ENCODE measurements around the gene IQGAP3.

IQGAP3 gene

DNA sequence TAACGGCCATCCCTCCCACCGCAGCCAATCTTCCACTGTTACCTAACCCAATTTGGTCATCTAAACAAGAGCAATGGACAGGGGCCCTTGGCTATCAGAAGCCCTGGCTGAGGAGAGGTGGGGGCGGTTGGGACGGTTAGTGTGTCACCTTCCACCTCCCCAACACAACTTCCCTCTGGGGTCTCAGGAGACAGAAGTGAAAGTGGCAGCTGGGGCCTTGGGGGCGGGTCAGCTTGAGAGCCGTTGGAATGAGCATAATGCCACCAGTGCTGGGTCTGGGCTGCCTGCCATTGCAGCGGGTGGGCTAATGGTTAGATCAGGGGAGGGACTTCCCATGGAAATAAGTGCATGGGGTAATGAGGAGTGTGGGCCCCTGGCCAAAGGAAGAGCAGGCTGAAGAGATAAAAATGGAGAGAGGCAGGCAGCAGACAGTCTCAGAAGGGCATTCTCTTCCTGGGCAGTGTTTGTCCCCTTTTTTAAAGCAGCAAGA is 79.7 kb downstream of the IQGAP3 start:
- no peak for DNase-seq

DNA sequence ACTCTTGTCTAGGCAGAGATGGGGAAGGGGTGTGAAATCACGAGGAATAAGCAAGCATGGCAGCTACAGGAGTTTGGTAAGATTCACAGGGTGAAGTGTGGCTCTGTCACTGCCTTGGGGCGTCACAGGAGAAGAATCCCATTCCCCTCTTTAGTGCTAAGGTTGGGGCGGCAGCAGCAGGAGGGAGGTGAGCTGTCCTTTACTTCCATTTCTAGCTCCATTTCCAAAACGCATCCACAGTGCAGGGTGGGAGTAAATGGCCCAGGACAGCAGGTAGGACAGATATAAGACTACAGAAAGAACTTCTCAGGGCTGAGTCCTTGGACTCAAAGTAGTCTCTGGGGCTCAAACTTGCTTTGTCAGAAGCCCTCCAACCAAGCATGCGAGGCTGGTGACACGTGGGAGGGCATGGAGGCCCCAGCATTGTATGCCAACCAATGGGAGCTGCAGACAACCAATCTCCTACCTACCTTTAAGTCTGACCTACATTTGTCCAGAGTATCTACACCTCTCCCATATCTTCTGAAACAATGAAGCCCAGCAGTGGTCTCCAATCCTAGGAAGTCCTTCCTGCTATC is 80.3 kb downstream of the IQGAP3 start:
- no peak for DNase-seq

DNA sequence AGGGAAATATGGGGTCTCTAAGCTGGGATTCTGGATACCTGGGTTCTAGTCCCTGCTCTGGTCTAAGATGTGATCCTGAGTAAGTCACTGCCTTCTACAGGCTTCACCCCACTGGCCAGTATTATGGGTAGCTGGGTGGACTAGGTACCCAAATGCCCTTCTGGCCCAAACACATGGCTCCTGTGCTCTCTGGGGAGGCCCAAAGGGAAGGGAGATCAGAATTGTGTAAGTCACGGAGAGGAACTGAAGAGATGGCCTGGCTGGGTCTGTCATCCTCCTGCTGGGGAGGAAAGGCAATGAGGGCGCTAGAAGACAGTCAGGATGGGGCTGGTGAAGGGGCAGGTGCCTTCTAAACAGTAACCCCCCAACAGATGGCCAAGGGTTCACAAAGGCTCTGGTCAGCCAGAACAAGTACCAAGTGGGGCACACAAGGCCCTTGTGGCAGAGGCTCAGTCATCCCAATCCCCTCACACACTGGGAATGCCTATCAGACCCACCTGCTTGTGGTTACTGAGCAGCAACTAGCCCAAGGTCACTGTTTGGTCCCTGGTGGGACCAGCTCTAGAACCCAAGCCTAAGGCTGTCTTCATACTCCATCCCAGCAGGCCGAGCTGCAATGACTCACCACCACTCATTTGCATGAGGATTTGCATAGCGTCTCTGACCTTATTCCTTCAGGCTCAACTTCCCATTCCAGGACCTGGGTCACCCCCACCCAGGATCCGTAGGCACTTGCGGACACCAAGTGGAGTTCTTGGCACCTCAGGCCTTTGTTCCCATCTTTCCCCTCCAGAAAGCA is 81.0 kb downstream of the IQGAP3 start:
- no peak for DNase-seq

DNA sequence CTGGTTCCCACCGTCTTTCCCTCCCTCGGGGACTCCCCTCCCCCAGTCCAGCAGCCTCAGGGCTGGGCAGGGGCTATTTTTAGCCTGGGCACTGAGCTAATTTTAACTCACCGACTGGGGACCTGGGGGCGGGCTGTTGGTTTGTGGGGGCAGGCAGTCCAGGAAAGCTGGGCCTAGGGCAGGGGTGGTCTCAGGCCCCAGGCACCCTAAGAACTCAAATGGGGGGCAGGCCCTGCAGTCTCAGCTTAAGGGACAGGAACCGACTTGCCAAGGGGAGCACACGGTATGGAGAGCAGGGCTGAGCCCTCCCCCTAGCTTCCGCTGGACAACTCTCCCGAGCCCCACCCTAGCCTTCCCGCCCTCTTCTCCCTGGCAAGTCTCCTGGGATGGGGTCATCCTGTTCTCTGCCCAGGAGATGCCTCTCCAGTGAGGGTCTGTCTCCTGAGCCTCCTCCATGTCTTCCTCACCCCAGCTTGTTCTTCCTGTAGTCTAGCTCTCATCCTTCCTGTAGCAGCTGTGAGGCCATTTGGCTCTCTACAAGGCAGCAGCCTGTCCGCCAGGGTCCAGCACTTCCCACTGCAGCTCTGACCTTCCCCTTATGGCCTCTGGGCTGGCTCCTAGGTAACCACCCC is 81.8 kb downstream of the IQGAP3 start:
- DNase-seq: no peak

DNA sequence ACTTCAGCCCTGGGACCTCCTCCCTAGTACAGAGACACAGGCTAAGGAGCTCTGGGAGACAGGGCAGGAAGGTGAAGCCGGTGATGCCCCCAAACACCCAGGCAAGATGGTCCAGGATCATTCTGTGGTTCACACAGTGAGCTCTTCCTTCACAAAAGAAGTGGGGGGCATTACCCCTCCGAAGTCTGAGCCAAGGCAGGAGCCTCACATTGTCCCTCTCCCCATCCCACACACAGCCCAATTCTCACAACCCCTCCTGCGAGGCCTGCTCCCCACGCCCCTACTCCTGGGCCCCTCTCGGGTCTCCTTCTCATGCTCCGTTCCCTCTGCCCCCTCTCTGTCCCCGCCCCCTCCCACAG is 82.5 kb downstream of the IQGAP3 start:
- DNase-seq: no peak

DNA sequence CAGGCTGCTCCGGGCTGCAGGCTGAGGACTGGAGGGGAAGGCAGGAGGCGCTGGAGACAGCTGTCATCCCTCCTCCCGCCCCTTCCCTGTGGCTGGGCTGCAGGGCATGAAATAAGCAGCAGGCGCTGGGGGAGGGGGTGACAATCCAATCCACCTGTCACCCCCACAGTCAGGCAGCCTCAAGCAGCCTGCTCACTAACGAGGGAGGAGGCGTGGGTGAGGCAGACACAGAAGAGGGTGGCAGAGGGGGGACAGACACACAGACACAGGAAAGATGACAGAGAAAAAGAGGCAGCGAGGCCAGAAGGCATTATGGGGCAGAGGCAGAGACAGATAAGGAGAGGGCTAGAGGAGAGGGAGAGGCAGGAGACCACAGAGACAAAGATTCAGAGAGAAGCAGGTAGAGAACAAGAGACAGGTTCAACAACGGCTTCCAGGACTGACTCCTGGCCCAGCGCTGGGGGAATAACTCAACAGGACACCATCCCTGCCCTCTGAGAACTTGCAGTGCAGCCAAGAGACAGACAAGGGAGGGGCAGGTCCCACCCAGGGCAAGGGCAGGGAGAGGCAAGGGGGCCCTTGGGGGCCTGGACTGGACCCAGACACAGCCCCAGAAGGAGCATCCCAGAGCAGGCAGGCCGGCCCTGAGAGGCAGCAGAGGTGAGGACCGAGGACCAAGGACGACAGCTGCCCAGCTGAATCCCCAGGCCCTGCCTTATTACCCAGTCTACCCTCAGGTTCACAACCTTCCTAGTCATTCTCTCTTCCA is 83.0 kb downstream of the IQGAP3 start:
- peak; percentile 37 for DNase-seq

DNA sequence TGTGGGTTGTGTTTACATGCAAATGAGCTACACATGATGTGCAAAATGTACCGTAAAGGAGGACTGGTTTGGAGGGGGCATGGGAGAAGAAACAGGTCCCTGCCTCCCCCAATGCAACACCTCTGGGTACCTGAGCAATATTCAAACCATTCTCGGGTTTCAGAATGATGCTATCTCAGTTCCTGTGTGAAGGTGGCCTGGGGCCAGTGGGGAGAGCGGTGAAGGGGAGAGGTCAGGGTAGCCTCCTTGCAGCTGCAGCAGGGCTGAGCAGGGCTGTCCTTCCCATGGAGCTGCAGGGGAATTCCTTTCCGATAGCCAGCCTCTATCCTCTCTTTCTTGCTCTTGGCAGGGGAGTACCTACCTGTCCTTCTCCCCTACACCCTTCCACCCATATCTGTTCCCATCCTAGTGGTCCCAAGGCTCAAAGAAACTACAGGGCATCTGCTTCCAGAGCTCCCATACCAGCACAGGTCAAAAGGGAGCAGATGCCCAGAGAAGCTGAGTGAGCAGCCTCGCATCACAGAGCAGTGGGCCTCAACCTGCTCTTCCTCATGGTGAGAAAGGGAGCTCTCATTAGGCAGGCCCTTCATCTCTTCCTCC is 83.7 kb downstream of the IQGAP3 start:
- no peak for DNase-seq

DNA sequence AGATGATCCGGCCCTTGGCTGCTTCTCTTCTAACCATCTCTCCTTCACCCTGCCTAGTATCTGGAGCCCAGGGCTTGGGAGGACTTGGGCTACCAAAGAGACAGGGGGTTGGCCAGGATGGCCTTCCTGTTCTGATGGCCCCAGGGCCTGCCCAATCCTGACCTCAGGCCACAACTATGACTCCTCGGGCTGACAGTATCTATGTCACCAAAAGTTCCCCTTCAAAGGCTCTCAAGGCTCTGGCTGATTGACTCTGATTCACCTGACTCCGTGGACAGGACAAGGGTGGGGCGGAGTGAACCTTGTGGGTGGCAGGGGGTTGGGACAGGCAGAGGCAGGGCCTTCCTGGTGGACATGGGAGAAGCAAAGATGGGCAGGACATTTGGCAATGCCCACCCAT is 84.5 kb downstream of the IQGAP3 start:
- DNase-seq: no peak

DNA sequence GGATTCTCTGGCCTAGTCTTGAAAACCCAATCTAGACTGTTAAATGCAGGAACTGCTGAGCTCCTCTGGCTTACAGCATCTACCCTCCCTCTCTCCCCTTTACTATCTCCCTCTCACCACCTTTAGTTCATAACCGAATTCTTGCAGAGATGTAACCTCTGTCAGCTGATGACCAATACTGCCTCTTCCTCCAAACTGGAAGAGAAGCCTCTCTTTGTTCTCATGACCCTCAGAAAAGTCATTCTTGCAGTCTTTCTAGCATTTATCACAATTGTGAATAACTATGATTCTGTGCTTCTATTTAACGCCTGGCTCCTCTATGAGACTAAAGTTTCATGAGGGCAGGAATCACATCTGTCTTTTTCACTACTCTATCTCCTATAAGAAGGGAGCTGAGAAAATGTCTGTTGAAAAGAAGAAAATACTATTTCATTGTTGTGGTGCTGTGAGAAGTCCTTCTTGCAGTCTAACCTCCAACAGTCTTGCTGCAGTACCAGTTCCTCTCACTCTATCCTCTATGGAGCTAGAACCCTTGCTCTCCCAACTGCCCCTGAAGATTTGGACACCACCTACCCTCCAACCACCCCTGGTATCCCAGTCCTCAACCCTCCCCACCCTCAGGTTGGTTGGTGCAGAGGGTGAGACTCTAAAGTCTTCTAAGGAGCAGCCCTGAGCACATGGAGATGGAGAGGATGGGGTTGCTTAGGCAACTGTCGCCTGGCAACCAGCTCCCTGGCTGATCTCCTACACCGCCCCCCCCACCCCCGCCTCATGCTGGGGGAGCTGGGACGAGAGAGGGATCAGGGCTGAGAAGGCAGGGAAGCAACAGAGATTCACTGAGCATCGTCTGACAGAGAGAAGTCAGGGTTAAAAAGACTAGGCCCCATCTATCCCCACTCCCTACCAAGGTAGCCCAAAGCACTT is 85.7 kb downstream of the IQGAP3 start:
- DNase-seq: no peak

DNA sequence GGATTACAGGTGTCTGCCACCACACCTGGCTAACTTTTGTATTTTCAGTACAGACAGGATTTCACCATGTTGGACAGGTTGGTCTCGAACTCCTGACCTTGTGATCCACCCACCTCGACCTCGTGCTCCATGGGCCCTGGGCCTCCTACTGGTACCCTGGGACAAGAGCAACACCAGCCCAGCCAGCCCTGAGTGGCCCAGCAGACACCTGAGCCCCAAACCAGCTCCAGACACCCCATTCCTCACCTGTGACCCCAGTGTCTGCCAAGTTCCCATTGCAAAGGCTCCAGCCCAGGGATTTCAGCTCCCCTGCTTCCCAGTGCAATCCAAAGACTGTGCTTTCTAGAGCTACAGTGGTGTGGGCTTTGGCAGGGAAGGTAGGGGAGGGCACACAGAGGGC is 86.4 kb downstream of the IQGAP3 start:
- DNase-seq: no peak

DNA sequence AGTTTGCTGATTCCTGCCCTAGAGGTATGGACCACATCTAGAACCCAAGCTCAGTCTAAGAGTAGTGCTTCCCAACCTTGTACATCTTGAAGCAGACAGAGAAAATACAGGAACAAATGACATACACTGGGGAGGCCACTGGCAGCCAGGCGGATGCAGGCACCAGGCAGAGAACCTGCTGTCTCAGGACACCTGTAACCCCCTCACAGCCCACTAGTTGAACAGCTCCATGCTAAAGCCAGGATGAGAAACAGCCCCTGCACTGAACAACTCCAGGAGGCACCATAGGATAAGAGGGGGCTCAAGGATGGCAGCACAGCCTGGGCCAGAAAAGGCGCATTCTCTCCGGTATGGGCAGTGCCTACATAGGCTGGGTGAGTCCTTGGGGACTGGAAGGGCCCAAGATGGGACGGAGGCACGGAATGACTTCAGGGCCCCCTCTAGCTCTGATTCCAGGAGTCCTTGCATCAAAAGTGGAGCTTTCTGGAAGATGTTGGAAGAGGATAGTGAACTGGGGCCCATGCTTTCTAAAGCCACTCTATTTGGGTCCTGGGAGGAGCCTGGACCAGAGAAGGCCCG is 87.8 kb downstream of the IQGAP3 start:
- DNase-seq: no peak

DNA sequence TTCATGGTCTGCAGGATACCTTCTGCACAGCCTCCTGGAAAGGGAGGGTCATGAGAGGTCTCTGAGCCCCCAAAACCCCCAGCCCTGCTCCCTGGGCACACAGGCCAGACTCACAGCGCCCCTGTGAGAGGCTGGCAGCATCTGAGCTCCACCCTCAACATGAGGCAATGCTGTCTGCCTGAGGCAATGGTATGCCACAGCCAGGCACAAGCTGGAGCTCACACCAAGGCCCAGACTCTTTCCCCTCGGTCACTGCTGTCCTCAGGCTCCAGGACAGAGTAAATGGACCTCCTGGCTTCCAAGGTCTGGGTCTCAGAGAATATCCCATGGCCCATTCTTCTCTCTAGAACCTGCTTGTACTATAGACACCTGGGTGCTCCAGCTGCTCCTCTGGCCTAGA is 89.0 kb downstream of the IQGAP3 start:
- no peak for DNase-seq

DNA sequence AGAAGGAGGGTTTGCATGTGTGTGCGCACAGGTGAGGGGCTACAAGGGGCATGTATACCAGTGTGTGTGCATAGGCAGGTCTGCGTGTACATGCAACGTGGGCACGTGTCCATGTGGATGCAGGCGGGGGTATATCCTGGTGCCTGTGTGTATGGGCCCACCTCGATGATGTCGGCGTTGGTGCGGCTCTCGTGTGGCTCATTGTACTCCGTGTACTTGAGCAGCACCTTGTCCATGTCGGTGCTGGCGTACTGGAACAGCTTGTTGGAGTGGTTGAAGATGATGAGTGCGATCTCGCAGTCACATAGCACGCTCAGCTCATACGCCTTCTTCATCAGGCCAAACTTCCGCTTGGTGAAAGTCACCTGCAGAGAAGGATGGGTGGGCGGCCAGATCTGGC is 90.1 kb downstream of the IQGAP3 start:
- no peak for DNase-seq

DNA sequence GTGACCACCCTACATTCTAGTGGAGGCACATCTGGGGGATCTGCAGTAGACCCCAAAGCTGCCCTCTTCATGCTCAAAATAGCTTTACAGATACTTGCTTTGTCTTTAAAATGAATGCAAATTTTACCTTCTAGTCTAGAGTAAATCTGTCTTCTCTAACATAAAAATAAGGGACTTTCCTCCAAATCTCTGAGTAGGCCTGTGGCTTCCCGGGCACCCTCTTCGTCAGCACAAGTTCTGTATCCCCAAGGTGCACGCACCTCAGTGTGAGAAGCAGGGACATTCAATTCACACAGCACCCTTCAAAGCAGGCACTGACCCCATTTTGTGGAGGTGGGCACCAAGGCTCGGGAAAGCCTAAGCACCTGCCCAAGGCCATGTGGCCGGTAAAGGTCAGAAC is 90.8 kb downstream of the IQGAP3 start:
- DNase-seq: no peak

DNA sequence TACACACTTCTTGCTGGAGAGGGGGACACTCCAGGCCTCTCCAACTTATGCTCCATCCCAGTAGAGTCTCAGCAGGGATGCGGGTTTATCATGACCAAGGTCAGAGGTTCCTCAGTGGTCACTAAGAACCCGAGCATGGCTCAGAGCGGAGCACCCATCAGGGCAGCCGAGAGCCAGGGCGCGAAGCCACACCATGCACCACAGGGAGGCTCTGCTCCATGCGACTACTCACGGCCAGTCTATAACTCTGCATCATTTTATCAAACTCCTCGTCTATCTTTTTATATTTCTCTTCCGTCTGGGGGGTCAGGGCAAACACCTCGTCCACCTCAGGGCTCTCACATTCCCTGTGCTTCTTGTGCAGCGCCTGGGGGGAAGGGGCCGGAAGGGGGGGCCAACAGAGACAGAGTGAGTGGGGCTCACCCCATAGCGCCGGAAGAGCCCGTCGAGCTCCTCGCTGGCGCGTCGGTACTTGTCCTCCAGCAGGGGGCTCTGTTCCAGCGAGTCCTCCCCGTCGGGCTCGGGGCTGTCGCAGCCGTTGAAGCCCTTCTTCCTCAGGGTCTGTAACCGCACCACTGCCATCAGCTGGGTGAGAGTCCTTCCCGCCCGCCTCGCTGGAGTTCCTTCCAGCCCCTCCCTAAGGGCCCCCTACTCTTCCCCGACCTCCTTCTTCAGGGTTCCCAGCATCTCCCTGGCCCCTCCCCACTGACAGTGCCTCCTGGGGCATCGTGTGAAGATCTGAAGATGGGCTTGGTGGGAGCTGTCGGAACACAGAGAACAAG is 91.8 kb downstream of the IQGAP3 start:
- DNase-seq: peak; percentile 71

DNA sequence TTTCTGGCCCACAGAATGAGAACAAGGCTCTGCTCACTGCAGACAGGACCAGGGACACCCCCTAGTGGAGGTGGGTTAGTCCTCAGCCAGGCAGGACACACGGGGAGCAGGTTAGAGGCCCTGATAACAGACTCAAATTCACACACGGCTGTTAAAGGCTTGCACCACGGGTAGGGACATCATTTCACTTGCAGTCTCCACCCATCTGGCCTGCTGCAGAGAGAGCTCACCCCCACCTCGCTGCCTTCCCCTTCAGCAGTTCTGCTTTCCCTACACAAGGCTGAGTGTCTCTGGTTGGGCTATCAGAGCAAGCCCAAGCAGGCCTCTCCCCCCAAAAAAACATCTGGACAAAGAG is 92.4 kb downstream of the IQGAP3 start:
- no peak for DNase-seq

DNA sequence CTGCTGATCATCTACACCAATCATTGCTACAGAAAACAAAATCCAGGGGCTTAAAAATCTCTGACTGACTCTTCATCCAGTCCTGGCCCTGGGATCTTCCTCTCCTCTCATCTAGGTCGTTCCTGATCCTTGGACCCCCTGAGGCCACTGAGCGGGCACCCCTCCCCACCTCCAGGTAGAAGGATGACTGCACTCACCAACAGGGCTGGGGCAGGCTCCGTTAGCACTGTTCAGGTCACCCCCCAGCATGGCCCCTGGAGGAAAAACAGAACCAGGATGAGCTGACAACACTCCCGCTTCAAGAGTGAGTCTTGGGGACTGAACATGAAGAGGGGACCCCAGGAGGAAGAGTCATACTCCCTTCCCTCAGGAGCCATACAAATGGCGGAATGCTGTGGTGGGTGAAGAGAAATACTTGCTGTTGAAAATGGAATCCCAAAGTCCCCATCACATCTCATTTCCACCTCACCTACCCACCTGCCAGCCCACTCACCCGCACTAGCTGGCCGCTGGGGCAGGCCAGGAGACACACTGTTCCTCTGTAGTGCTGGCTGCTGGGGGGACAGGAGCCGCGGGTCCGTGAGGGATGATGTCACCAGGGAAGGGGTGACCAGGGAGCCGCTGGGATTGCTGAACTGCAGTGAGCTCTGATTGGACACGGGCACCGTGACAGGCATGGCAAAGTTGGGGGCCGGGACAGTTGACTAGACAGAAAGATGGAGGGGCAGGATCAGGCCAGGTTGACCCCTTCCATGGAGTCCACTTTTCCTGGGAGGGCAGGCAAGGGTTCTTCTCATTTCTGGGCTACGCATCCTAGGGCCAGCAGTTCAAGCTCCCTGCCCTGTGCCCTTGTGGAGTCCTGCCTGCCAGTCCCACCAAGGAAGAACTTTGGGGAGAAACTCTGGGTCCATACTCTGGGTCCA is 93.0 kb downstream of the IQGAP3 start:
- no peak for DNase-seq

DNA sequence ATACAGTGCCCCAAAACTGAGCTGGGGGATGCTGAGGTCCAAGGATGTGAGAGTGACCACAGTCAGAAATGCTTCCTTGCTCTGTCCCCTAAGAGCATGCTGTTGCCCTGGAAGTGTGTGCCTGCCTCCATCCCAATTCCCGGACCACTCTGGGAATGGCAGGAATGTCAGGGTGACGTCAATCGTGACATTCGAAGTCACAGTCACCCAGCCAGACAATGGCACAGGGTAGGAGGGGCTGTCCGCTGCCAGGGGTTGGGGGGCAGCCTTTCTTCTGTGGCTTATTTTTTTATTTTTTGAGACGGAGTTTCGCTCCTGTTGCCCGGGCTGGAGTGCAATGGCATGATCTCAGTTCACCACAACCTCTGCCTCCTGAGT is 94.1 kb downstream of the IQGAP3 start:
- no peak for DNase-seq

DNA sequence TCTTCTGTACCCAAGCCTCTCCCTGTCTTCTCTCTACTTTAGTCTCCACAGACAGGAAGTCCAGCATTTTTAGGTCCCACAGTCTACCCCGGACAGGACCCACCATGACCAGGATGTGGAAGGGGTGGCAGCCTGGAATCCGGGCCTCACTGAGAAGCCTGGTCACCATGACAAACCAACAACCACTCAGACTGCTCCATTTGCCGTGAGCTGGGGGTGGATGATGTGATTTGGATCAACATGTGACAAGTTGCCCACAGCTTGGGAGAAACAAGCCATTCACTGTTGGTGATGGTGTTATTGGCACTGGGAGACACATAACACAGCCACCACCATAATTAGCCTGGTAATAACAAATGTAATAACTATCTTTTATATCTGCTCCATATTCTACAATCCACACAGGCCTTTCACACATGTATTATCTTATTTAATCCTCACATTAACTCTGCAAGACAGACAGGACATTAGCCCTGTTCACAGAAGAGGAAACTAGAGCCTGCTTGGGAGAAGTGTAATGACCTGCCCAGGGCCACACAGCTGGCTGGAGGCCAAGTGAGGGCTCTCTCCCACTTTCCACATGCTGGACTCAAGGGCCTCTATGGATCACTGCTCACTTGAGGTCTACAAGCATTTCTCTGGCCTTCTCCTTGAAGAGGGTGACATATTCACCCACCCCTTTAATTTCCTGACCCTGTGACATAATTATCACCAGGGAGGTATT is 94.7 kb downstream of the IQGAP3 start:
- no peak for DNase-seq
